ENCODE results near the gene EGFL7. TPM values are rescaled to one million over a fixed set of nuclear protein-coding genes. Genes with fewer than 3 reads are reported as not detected.

Gene EGFL7
- total RNA-seq, 1 donor from 2014 or later, result 272 TPM

DNA sequence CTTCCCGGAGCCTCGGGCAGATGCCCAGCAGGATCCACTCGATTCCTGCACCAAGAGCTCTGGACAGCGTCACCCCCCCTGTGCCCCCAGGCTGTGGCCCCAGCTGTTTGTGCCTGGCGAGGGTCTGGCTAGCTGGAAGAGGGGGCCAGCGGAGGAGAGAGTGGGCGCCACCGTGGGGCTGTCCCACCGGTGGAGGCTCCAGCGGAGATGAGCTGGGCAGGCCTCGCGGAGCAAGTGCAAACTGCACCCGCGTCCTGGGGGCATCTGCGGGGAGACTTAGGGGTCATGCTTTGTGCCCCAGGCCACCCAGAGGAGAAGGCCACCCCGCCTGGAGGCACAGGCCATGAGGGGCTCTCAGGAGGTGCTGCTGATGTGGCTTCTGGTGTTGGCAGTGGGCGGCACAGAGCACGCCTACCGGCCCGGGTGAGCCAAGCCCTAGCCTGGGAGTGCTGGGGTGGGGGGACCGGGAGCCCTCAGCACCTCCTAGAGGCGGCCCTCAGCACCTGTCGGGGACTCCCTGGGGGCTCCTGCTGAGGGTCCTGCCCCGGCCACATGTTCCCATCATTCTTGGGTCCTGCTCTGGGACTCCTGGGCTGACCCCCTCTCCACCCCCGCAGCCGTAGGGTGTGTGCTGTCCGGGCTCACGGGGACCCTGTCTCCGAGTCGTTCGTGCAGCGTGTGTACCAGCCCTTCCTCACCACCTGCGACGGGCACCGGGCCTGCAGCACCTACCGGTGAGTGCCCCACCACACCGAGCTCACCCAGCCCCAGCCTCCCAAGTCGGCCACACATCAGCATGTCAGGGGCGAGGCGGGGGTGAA is 5.4 kb downstream of the EGFL7 start:
- Histone ChIP-seq H3K9me3 (no peaks in the 10 kb centered on the region), H3K4me3 (peak overlapping the region; percentile 19 to 39), H3K27me3 (peaks cover 4% of the 10 kb centered on the region), H3K27ac (no peak overlapping the region), H3K4me1 (peaks cover 16% of the 10 kb centered on the region), H3K36me3 (peaks cover 0 to 1% of the 10 kb centered on the region in 2 donors)
- intact Hi-C loops (cut with DNase I), result loop anchor here (5.0 kb wide), 1 partner anchor 59 kb away; no protein-coding TSS in a partner anchor
- TF ChIP-seq, protein P1, sequence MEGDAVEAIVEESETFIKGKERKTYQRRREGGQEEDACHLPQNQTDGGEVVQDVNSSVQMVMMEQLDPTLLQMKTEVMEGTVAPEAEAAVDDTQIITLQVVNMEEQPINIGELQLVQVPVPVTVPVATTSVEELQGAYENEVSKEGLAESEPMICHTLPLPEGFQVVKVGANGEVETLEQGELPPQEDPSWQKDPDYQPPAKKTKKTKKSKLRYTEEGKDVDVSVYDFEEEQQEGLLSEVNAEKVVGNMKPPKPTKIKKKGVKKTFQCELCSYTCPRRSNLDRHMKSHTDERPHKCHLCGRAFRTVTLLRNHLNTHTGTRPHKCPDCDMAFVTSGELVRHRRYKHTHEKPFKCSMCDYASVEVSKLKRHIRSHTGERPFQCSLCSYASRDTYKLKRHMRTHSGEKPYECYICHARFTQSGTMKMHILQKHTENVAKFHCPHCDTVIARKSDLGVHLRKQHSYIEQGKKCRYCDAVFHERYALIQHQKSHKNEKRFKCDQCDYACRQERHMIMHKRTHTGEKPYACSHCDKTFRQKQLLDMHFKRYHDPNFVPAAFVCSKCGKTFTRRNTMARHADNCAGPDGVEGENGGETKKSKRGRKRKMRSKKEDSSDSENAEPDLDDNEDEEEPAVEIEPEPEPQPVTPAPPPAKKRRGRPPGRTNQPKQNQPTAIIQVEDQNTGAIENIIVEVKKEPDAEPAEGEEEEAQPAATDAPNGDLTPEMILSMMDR (IDR thresholded peaks at IDR 0.05), result no peak
- TF ChIP-seq POLR2A (IDR thresholded peaks at IDR 0.05), result no peak
- TF ChIP-seq POLR2AphosphoS5 (IDR thresholded peaks at IDR 0.05; ENCODE audit: insufficient read depth in 1 of 2, low read depth in 1 of 2), result no peak
- DNase-seq (ENCODE audit: extremely low spot score in 2 of 2), result no peak

DNA sequence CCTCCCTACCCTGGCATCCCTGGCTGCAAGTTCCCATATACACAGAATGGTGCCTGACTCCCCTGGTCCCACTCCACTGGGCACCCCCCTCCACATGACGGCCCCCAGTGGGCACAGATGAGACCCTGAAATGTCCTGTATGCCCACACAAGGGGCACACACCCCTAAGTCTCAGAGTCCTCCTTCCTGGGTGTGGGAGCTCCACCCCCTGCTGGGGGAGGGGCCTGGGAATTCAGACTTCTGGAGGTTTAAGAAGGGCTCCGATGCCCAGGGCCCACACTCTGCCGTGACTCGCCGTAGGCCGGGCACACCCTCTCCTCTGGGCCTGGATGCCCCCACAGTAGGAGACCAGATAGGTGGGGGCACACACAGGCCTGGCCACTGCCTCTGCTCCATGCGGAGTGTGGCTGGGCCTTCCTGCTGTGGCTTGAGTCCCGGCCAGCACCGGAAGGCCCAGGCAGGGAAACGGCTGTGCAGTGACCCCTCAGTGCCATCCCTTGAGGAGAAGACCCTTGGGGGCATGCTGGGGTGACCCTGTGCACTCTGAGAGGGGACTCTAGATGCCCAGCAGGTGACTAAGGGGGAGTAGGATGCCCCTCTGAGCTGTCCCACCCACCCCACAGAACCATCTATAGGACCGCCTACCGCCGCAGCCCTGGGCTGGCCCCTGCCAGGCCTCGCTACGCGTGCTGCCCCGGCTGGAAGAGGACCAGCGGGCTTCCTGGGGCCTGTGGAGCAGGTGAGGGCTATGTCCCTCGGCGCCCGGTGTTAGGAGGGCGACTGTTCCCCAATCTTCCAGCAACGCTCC is 6.5 kb downstream of the EGFL7 start:
- no peak for DNase-seq (ENCODE audit: extremely low spot score in 2 of 2)
- H3K27ac ChIP-seq, result no peak overlapping the region
- H3K9me3 ChIP-seq, result no peaks in the 10 kb centered on the region
- peaks cover 16% of the 10 kb centered on the region for H3K4me1 ChIP-seq
- intact Hi-C loops (cut with DNase I), result loop anchor here (5.0 kb wide), 1 partner anchor 58 kb away; no protein-coding TSS in a partner anchor
- peak overlapping the region; percentile 19 to 39 for H3K4me3 ChIP-seq
- TF ChIP-seq, protein P1 (IDR thresholded peaks at IDR 0.05), result no peak
- TF ChIP-seq POLR2AphosphoS5 (IDR thresholded peaks at IDR 0.05; ENCODE audit: insufficient read depth in 1 of 2, low read depth in 1 of 2), result no peak
- TF ChIP-seq POLR2A (IDR thresholded peaks at IDR 0.05), result no peak
- H3K27me3 ChIP-seq, result peaks cover 4% of the 10 kb centered on the region
- H3K36me3 ChIP-seq, result peaks cover 0 to 7% of the 10 kb centered on the region in 2 donors

- no peak for TF ChIP-seq POLR2A (IDR thresholded peaks at IDR 0.05)
- TF ChIP-seq POLR2AphosphoS5 (IDR thresholded peaks at IDR 0.05; ENCODE audit: insufficient read depth in 1 of 2, low read depth in 1 of 2), result peak in 1 of 2 donors; percentile 46
- H3K4me1 ChIP-seq, result peaks cover 16% of the 10 kb centered on the region
- H3K4me3 ChIP-seq, result peak overlapping the region; percentile 13 to 39
- peaks cover 4% of the 10 kb centered on the region for H3K27me3 ChIP-seq
- no peaks in the 10 kb centered on the region for H3K9me3 ChIP-seq
- peaks cover 0 to 7% of the 10 kb centered on the region in 2 donors for H3K36me3 ChIP-seq
- no peak overlapping the region for H3K27ac ChIP-seq
- intact Hi-C loops (cut with DNase I), result loop anchor here (5.0 kb wide), 1 partner anchor 57 kb away; no protein-coding TSS in a partner anchor
- DNase-seq (ENCODE audit: extremely low spot score in 2 of 2), result no peak
Measured at GRCh38 chr9:136669791-136670464, 7.2 kb downstream of the EGFL7 start.

GRCh38 chr9:136670576-136671253 is 8.0 kb downstream of the EGFL7 start:
- Histone ChIP-seq H3K27me3 (no peaks in the 10 kb centered on the region), H3K4me1 (peaks cover 11% of the 10 kb centered on the region), H3K9me3 (no peaks in the 10 kb centered on the region), H3K27ac (no peak overlapping the region), H3K4me3 (peak overlapping the region in 1 of 2 donors; percentile 39), H3K36me3 (peaks cover 0 to 7% of the 10 kb centered on the region in 2 donors)
- DNase-seq (ENCODE audit: extremely low spot score in 2 of 2), result no peak
- TF ChIP-seq POLR2A (IDR thresholded peaks at IDR 0.05) (no peak), POLR2AphosphoS5 (IDR thresholded peaks at IDR 0.05; ENCODE audit: insufficient read depth in 1 of 2, low read depth in 1 of 2) (peak in 1 of 2 donors; percentile 39)
- TF ChIP-seq, protein P1 (IDR thresholded peaks at IDR 0.05), result no peak
- intact Hi-C loops (cut with DNase I), result no loop called here

Measured in vagina (tissue), 2 donors.